IMR-90 (cell line): ENCODE data around the gene NME1. TPM values are rescaled to one million over a fixed set of nuclear protein-coding genes. Genes with fewer than 3 reads are reported as not detected.

Source experiments
- ATAC-seq: fragments of 200-7000 bp; cut with Tn5 transposase; 2 replicates; pipeline ENCODE4 v1.9.1; 2020; ENCODE audit warnings: low read depth, mild to moderate bottlenecking, moderate library complexity
- BruUV-seq: library from RNA; stranded (reverse); fragments of 400-500 nt; replicated peaks from 2 replicates; lab custom pipeline; 2021; lab: Mats Ljungman, UMichigan
- CTCF ChIA-PET: fragments of 300-600 bp; formaldehyde crosslinking; extraction: SDS; loops from one replicate; lab custom pipeline; 2021; ENCODE audit warnings: antibody characterized with exemption; lab: Yijun Ruan, JAX
- POLR2A ChIA-PET: fragments of 300-600 bp; sonication (Branson Sonifier 250); formaldehyde crosslinking; loops from one replicate; lab custom pipeline; 2022; ENCODE audit warnings: antibody characterized with exemption; ENCODE audit not compliant: unreplicated experiment; lab: Charles Lee
- DNase-seq: peaks from one replicate; pipeline ENCODE4 v3.0.0; 2013
- H2AFZ ChIP-seq: replicated peaks from 2 replicates; pipeline ENCODE3; 2013; ENCODE audit warnings: low read length, mild to moderate bottlenecking; ENCODE audit not compliant: poor library complexity
- H2AK5ac ChIP-seq: 2 replicates; pipeline ENCODE4 v1.6.1; 2013; ENCODE audit warnings: low read depth, low read length, inconsistent platforms
- H2AK9ac ChIP-seq: replicated peaks from 2 replicates; pipeline ENCODE3; 2013; ENCODE audit warnings: mild to moderate bottlenecking, low read depth, low read length, moderate library complexity; ENCODE audit not compliant: poor library complexity
- H2BK120ac ChIP-seq: 2 replicates; pipeline ENCODE4 v1.6.1; 2013; ENCODE audit warnings: low read depth, low read length, inconsistent platforms
- H2BK15ac ChIP-seq: 3 replicates; pipeline ENCODE4 v1.6.1; 2013; ENCODE audit warnings: low read depth, low read length, inconsistent platforms
- H2BK20ac ChIP-seq: 2 replicates; pipeline ENCODE4 v1.6.1; 2013; ENCODE audit warnings: low read depth, mild to moderate bottlenecking, inconsistent platforms, low read length, moderate library complexity
- H2BK5ac ChIP-seq: 2 replicates; pipeline ENCODE4 v1.6.1; 2013; ENCODE audit warnings: mild to moderate bottlenecking, low read depth, low read length, inconsistent platforms; ENCODE audit not compliant: poor library complexity, severe bottlenecking
- H3K14ac ChIP-seq: replicated peaks from 2 replicates; pipeline ENCODE4 v1.6.1; 2013; ENCODE audit warnings: low read depth, low read length, inconsistent platforms
- H3K18ac ChIP-seq: 2 replicates; pipeline ENCODE4 v1.6.1; 2013; ENCODE audit warnings: low read depth, low read length, control low read depth
- H3K23ac ChIP-seq: 2 replicates; pipeline ENCODE4 v1.6.1; 2013; ENCODE audit warnings: low read depth, low read length, inconsistent platforms
- H3K27ac ChIP-seq: 2 replicates; pipeline ENCODE4 v1.5.1; 2013; ENCODE audit warnings: mild to moderate bottlenecking, control low read depth, low read length; ENCODE audit not compliant: insufficient read depth
- H3K27me3 ChIP-seq: 2 replicates; pipeline ENCODE4 v1.6.1; 2013; ENCODE audit warnings: low read length; ENCODE audit not compliant: control insufficient read depth, insufficient read depth
- H3K36me3 ChIP-seq: 2 replicates; pipeline ENCODE4 v1.6.1; 2013; ENCODE audit warnings: low read length, mixed read lengths; ENCODE audit not compliant: control insufficient read depth, insufficient read depth
- H3K4ac ChIP-seq: 2 replicates; pipeline ENCODE4 v1.6.1; 2013; ENCODE audit warnings: low read depth, low read length, inconsistent platforms
- H3K4me1 ChIP-seq: 2 replicates; pipeline ENCODE4 v1.6.1; 2013; ENCODE audit warnings: low read length, mixed read lengths; ENCODE audit not compliant: control insufficient read depth, insufficient read depth
- H3K4me2 ChIP-seq: 2 replicates; pipeline ENCODE4 v1.6.1; 2013; ENCODE audit warnings: low read depth, mild to moderate bottlenecking, control low read depth, low read length, moderate library complexity
- H3K4me3 ChIP-seq: 2 replicates; pipeline ENCODE4 v1.5.1; 2013; ENCODE audit warnings: low read depth, mild to moderate bottlenecking, control low read depth, low read length, moderate library complexity; ENCODE audit not compliant: insufficient read depth
- H3K56ac ChIP-seq: 2 replicates; pipeline ENCODE4 v1.6.1; 2013; ENCODE audit warnings: low read length, inconsistent platforms; ENCODE audit not compliant: insufficient read depth; ENCODE audit errors: extremely low read depth
- H3K79me1 ChIP-seq, 2 experiments: 2 replicates each; pipeline ENCODE4 v1.6.1; 2013; ENCODE audit warnings: low read length in 2 of 2, inconsistent platforms in 1 of 2, low read depth in 1 of 2
- H3K9ac ChIP-seq: 2 replicates; pipeline ENCODE4 v1.6.1; 2013; ENCODE audit warnings: low read depth, low read length, control low read depth
- H3K9me1 ChIP-seq: 2 replicates; pipeline ENCODE4 v1.6.1; 2013; ENCODE audit warnings: low read length, inconsistent platforms; ENCODE audit not compliant: insufficient read depth
- H3K9me3 ChIP-seq: 2 replicates; pipeline ENCODE4 v1.6.1; 2013; ENCODE audit warnings: low read length; ENCODE audit not compliant: control insufficient read depth, insufficient read depth
- H4K20me1 ChIP-seq: 2 replicates; pipeline ENCODE4 v1.6.1; 2013; ENCODE audit warnings: low read length, inconsistent platforms; ENCODE audit not compliant: insufficient read depth
- H4K5ac ChIP-seq: 2 replicates; pipeline ENCODE4 v1.6.1; 2013; ENCODE audit warnings: mild to moderate bottlenecking, low read depth, low read length, control low read depth
- H4K8ac ChIP-seq, 2 experiments: 2 replicates each; pipeline ENCODE4 v1.6.1; 2013; ENCODE audit warnings: low read depth in 2 of 2, low read length in 2 of 2, control low read depth in 1 of 2, inconsistent platforms in 1 of 2
- H4K91ac ChIP-seq: 2 replicates; pipeline ENCODE4 v1.6.1; 2013; ENCODE audit warnings: low read depth, low read length, inconsistent platforms; ENCODE audit not compliant: insufficient read depth
- FOS ChIP-seq: fragments of 150-350 bp; IDR thresholded peaks from 2 replicates; pipeline ENCODE4 v1.6.1; 2016; ENCODE audit warnings: low read depth, low read length
- MAFK ChIP-seq: IDR thresholded peaks from 2 replicates; pipeline ENCODE4 v1.6.1; 2012; ENCODE audit warnings: low read depth, low read length, improper control_type of control experiment
- WGBS, 2 experiments: methylation state at CpG; one replicate each; pipeline versions ENCODE4 v1.1.5 to v1.1.7; 2013; ENCODE audit warnings: missing lambda C conversion rate in 2 of 2; ENCODE audit not compliant: insufficient read length in 1 of 2; ENCODE audit errors: extremely low coverage in 2 of 2; 5-methylcytosine and 5-hydroxymethylcytosine counted together
- dilution Hi-C: fragments of 300-500 bp; cut with HindIII; formaldehyde crosslinking; loops from one replicate; pipeline ENCODE4 v1.14.3; 2018; ENCODE audit warnings: low sequenced_read_pairs; ENCODE audit not compliant: unreplicated experiment
- in situ Hi-C: fragments of 300-500 bp; cut with MboI; formaldehyde crosslinking; loops from 3 replicates; pipeline ENCODE4 v1.14.3; 2019; ENCODE audit warnings: low sequenced_read_pairs, inconsistent platforms, mixed read lengths
- intact Hi-C: fragments of 100-400 bp; cut with micrococcal nuclease; formaldehyde crosslinking; loops from 2 replicates; pipeline ENCODE4 v1.10.0; 2022
- polyA plus RNA-seq, 3 experiments: library from polyadenylated mRNA; depleted of rRNA; stranded (reverse); fragments of >200 nt; gene quantifications; 2 replicates each; pipeline ENCODE4 v1.2.3, GENCODE V29; 2012; ENCODE audit warnings: low replicate concordance in 1 of 3
- total RNA-seq: library from RNA; depleted of rRNA; stranded (reverse); fragments of >200 nt; gene quantifications from 2 replicates; pipeline ENCODE4 v1.2.3, GENCODE V29; 2012

Gene NME1
- total and polyA plus RNA-seq, 2 of the 4 experiments (the other 2 are of a cell fraction) = 311 to 312 TPM

- POLR2A ChIA-PET = interaction anchor here (0.7 kb wide), 1 partner anchor 512 kb away, joined by 12 read pairs; no protein-coding TSS in a partner anchor
- Histone ChIP-seq H4K91ac (no peak overlapping the region), H3K27ac (no peak overlapping the region), H3K9me1 (0 out of 2 replicates have a peak, but pooled peaks cover 5% of the 10 kb centered on the region), H2BK5ac (no peak overlapping the region), H3K14ac (no peak overlapping the region), H4K20me1 (peaks cover 9% of the 10 kb centered on the region), H4K8ac (no peak overlapping the region), H2BK120ac (no peak overlapping the region), H2BK15ac (no peak overlapping the region), H3K56ac (no peak overlapping the region), H2AK5ac (no peak overlapping the region), H3K18ac (no peak overlapping the region), H3K4me2 (no peak overlapping the region), H3K79me1 (peaks cover 17 to 56% of the 10 kb centered on the region in 2 experiments), H3K27me3 (no peaks in the 10 kb centered on the region), H2AFZ (no peak overlapping the region), H3K4ac (no peak overlapping the region), H3K9ac (no peak overlapping the region), H2AK9ac (no peak overlapping the region), H3K4me3 (no peak overlapping the region), H3K36me3 (peaks cover 31% of the 10 kb centered on the region), H4K5ac (no peak overlapping the region), H3K23ac (no peak overlapping the region), H3K4me1 (peaks cover 4% of the 10 kb centered on the region; the same call in 1 of the 2 replicates), H3K9me3 (no peaks in the 10 kb centered on the region), H2BK20ac (no peak overlapping the region)
- no TSS peak for BruUV-seq
- CTCF ChIA-PET = interaction anchor here (1.3 kb wide), 1 partner anchor 8 kb away, joined by 7 read pairs; the partner anchor contains the start of gene NME1
- no CpG with 5 or more reads among the region's 3 CpGs for WGBS, 2 experiments
- no peak for DNase-seq
- ATAC-seq = no peak
- intact Hi-C loops (no loop called here), dilution Hi-C loops (no loop called here), in situ Hi-C loops (no loop called here)
- TF ChIP-seq MAFK (no peak), FOS (no peak)
Measured at GRCh38 chr17:51161541-51161940, 8.2 kb downstream of the NME1 start.
